HepG2 (cell line): ENCODE data around the gene COG8. TPM values are rescaled to one million over a fixed set of nuclear protein-coding genes. Genes with fewer than 3 reads are reported as not detected.

Experiments
- ARNT ChIP-seq: fragments of 450-650 bp; IDR thresholded peaks from 2 replicates; pipeline ENCODE4 v1.6.1; 2017
- ARNTL ChIP-seq: sonication (generic); formaldehyde crosslinking; IDR thresholded peaks from 2 replicates; pipeline ENCODE4 v1.4.0; 2020; ENCODE audit warnings: mild to moderate bottlenecking, missing genetic modification reagents
- FOXK1 ChIP-seq: sonication (generic); formaldehyde crosslinking; IDR thresholded peaks from 2 replicates; pipeline ENCODE4 v1.4.0; 2020; ENCODE audit warnings: low read depth, missing genetic modification reagents, borderline replicate concordance
- GABPB1 ChIP-seq: IDR thresholded peaks from 2 replicates; pipeline ENCODE4 v1.6.1; 2016; ENCODE audit warnings: mild to moderate bottlenecking, missing genetic modification reagents, moderate library complexity, missing compliant biosample characterization
- HOXA5 ChIP-seq: sonication (generic); formaldehyde crosslinking; IDR thresholded peaks from 2 replicates; pipeline ENCODE4 v1.4.0; 2020; ENCODE audit warnings: missing genetic modification reagents
- HOXD1 ChIP-seq: sonication (generic); formaldehyde crosslinking; IDR thresholded peaks from 2 replicates; pipeline ENCODE4 v1.5.0; 2020; ENCODE audit warnings: missing genetic modification reagents
- IRF2 ChIP-seq: IDR thresholded peaks from 2 replicates; pipeline ENCODE4 v1.6.1; 2018; ENCODE audit warnings: missing genetic modification reagents, missing compliant biosample characterization
- KAT8 ChIP-seq: IDR thresholded peaks from 2 replicates; pipeline ENCODE4 v1.6.1; 2016; ENCODE audit warnings: missing genetic modification reagents, missing compliant biosample characterization
- KDM3A ChIP-seq: IDR thresholded peaks from 2 replicates; pipeline ENCODE4 v1.6.1; 2018; ENCODE audit warnings: low read depth, missing compliant biosample characterization
- NCOA2 ChIP-seq: sonication (generic); formaldehyde crosslinking; IDR thresholded peaks from 2 replicates; pipeline ENCODE4 v1.8.0; 2022; ENCODE audit warnings: inconsistent platforms
- ONECUT2 ChIP-seq: sonication (generic); formaldehyde crosslinking; IDR thresholded peaks from 2 replicates; pipeline ENCODE4 v1.4.0; 2020; ENCODE audit warnings: missing genetic modification reagents
- PAX8 ChIP-seq: sonication (generic); formaldehyde crosslinking; IDR thresholded peaks from 2 replicates; pipeline ENCODE4 v1.8.0; 2022; ENCODE audit warnings: mild to moderate bottlenecking, missing genetic modification reagents, borderline replicate concordance
- ZC3H4 ChIP-seq: sonication (generic); formaldehyde crosslinking; IDR thresholded peaks from 2 replicates; pipeline ENCODE4 v1.4.0; 2020; ENCODE audit warnings: missing genetic modification reagents, borderline replicate concordance
- ZFP82 ChIP-seq: sonication (generic); formaldehyde crosslinking; IDR thresholded peaks from 2 replicates; pipeline ENCODE4 v1.5.1; 2020; ENCODE audit warnings: mild to moderate bottlenecking, missing genetic modification reagents, borderline replicate concordance
- ZNF629 ChIP-seq: sonication (generic); formaldehyde crosslinking; conservative IDR thresholded peaks from 2 replicates; pipeline ENCODE4 v1.5.0; 2020; ENCODE audit warnings: missing genetic modification reagents
- ZNF747 ChIP-seq: sonication (generic); formaldehyde crosslinking; IDR thresholded peaks from 2 replicates; pipeline ENCODE4 v1.8.1; 2023; ENCODE audit warnings: missing genetic modification reagents, mild to moderate bottlenecking, borderline replicate concordance
- ZNF790 ChIP-seq: sonication (generic); formaldehyde crosslinking; IDR thresholded peaks from 2 replicates; pipeline ENCODE4 v1.8.0; 2022; ENCODE audit warnings: missing genetic modification reagents, mild to moderate bottlenecking, borderline replicate concordance
- ZNF878 ChIP-seq: sonication (generic); formaldehyde crosslinking; IDR thresholded peaks from 2 replicates; pipeline ENCODE4 v1.8.1; 2023; ENCODE audit warnings: mild to moderate bottlenecking, missing genetic modification reagents, moderate library complexity
- ZSCAN12 ChIP-seq: sonication (generic); formaldehyde crosslinking; IDR thresholded peaks from 2 replicates; pipeline ENCODE4 v1.9.0; 2021; ENCODE audit warnings: mild to moderate bottlenecking, missing genetic modification reagents
- polyA plus RNA-seq, 8 experiments: library from polyadenylated mRNA; depleted of rRNA in 3 of 8; stranded (reverse) in 7 of 8; unstranded in 1 of 8; fragments of >200 nt; fragmentation: Illumina TruSeq in 4 of 8; extraction: Trizol in 4 of 8; gene quantifications; 2 replicates each; pipeline versions ENCODE4 v1.2.1 to v1.2.3, GENCODE V29; 2011 to 2016; ENCODE audit warnings: low read depth in 4 of 8, missing spikeins in 1 of 8, mixed read lengths in 1 of 8; ENCODE audit not compliant: insufficient read depth in 1 of 8
- total RNA-seq, 5 experiments: library from RNA; depleted of rRNA; stranded (reverse); fragments of >200 nt; fragmentation: Illumina TruSeq; extraction: Trizol; gene quantifications; 2 replicates each; pipeline ENCODE4 v1.2.3, GENCODE V29; 2016; ENCODE audit warnings: low read depth in 1 of 5
- TF ChIP-seq, protein P1 (sequence below): sonication (generic); formaldehyde crosslinking; IDR thresholded peaks from 2 replicates; pipeline ENCODE4 v1.5.0; 2020; ENCODE audit warnings: missing genetic modification reagents
- TF ChIP-seq, protein P2 (sequence below): sonication (generic); formaldehyde crosslinking; IDR thresholded peaks from 2 replicates; pipeline ENCODE4 v1.9.0; 2021; ENCODE audit warnings: missing genetic modification reagents, borderline replicate concordance
- TF ChIP-seq, protein P3 (sequence below): sonication (generic); formaldehyde crosslinking; IDR thresholded peaks from 2 replicates; pipeline ENCODE4 v1.8.0; 2022; ENCODE audit warnings: missing genetic modification reagents, mild to moderate bottlenecking, borderline replicate concordance
- TF ChIP-seq, protein P4 (sequence below): sonication (generic); formaldehyde crosslinking; IDR thresholded peaks from 2 replicates; pipeline ENCODE4 v1.8.0; 2022; ENCODE audit warnings: low read depth, missing genetic modification reagents
- TF ChIP-seq, protein P5 (sequence below): sonication (generic); formaldehyde crosslinking; IDR thresholded peaks from 2 replicates; pipeline ENCODE4 v1.4.0; 2020; ENCODE audit warnings: missing genetic modification reagents, mild to moderate bottlenecking, borderline replicate concordance

Gene COG8
- total and polyA plus RNA-seq, 2 of the 13 experiments (the other 11 are each of a cell fraction or from before 2014, with no cell fraction given): 45.5 to 52.1 TPM

DNA sequence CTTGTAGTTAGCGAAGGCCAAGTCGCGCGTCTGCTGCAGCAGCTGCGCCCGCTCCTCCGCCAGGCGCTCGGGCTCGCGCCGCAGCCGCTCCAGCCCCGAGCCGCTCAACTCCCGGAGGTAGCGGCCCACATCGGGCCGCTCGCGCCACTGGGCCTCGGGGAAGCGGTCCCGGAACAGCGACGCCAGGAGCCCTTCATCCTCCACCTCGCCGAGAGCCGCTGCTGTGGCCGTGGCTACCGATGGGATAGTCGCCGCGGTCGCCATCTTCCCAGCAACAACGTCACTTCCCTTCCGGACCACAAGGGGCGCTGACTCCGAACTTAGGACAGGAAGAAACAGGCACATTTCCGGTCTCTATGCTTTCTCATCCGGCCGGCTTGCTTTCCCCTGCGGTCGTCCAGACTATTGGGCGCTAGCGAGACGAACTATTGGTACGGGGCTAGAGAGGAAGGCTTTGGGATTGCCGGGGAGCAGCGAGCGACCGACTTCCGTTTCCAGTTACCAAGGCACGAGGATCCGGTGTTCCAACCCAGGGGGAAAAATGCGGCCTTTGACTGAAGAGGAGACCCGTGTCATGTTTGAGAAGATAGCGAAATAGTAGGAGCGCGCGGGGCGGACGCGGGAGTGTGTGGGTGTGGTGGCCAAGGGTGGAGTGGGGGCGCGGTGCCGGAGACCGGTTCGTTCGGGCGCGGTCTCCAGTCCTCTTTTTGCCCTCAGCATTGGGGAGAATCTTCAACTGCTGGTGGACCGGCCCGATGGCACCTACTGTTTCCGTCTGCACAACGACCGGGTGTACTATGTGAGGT, at the start of gene COG8, which contains the start of gene NIP7 (continued):
- TF ChIP-seq, protein P1, sequence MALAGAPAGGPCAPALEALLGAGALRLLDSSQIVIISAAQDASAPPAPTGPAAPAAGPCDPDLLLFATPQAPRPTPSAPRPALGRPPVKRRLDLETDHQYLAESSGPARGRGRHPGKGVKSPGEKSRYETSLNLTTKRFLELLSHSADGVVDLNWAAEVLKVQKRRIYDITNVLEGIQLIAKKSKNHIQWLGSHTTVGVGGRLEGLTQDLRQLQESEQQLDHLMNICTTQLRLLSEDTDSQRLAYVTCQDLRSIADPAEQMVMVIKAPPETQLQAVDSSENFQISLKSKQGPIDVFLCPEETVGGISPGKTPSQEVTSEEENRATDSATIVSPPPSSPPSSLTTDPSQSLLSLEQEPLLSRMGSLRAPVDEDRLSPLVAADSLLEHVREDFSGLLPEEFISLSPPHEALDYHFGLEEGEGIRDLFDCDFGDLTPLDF (CRISPR knock-in tag): peak; percentile 69; the same call in 1 of the 2 replicates
- TF ChIP-seq ZNF629 (CRISPR knock-in tag): peak; percentile 70
- TF ChIP-seq ARNT: no peak
- TF ChIP-seq, protein P2, sequence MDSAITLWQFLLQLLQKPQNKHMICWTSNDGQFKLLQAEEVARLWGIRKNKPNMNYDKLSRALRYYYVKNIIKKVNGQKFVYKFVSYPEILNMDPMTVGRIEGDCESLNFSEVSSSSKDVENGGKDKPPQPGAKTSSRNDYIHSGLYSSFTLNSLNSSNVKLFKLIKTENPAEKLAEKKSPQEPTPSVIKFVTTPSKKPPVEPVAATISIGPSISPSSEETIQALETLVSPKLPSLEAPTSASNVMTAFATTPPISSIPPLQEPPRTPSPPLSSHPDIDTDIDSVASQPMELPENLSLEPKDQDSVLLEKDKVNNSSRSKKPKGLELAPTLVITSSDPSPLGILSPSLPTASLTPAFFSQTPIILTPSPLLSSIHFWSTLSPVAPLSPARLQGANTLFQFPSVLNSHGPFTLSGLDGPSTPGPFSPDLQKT (CRISPR knock-in tag): peak; percentile 70; the same call in 1 of the 2 replicates
- TF ChIP-seq FOXK1 (CRISPR knock-in tag): peak; percentile 96
- peak; percentile 83; the same call in 1 of the 2 replicates for TF ChIP-seq ZNF747 (CRISPR knock-in tag)
- TF ChIP-seq, protein P3, sequence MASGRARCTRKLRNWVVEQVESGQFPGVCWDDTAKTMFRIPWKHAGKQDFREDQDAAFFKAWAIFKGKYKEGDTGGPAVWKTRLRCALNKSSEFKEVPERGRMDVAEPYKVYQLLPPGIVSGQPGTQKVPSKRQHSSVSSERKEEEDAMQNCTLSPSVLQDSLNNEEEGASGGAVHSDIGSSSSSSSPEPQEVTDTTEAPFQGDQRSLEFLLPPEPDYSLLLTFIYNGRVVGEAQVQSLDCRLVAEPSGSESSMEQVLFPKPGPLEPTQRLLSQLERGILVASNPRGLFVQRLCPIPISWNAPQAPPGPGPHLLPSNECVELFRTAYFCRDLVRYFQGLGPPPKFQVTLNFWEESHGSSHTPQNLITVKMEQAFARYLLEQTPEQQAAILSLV (CRISPR knock-in tag): peak; percentile 51; the same call in 1 of the 2 replicates
- 0 out of 2 replicates have a peak, but pooled peaks have one; percentile 70 for TF ChIP-seq ZSCAN12 (CRISPR knock-in tag)
- peak; percentile 83 for TF ChIP-seq KDM3A (CRISPR knock-in tag)
- TF ChIP-seq HOXA5 (CRISPR knock-in tag): peak; percentile 85
- TF ChIP-seq ZC3H4: no peak
- TF ChIP-seq PAX8 (CRISPR knock-in tag): 0 out of 2 replicates have a peak, but pooled peaks have one; percentile 75
- TF ChIP-seq ZNF878: peak; percentile 90
- peak; percentile 98 for TF ChIP-seq GABPB1 (CRISPR knock-in tag)
- TF ChIP-seq ARNTL (CRISPR knock-in tag): peak; percentile 77
- peak; percentile 98 for TF ChIP-seq KAT8 (CRISPR knock-in tag)
- peak; percentile 98 for TF ChIP-seq IRF2
- peak; percentile 64; the same call in 1 of the 2 replicates for TF ChIP-seq HOXD1
- no peak; the same call in none of the 2 replicates for TF ChIP-seq NCOA2 (CRISPR knock-in tag)
- peak; percentile 25; the same call in 1 of the 2 replicates for TF ChIP-seq ONECUT2
- TF ChIP-seq, protein P4, sequence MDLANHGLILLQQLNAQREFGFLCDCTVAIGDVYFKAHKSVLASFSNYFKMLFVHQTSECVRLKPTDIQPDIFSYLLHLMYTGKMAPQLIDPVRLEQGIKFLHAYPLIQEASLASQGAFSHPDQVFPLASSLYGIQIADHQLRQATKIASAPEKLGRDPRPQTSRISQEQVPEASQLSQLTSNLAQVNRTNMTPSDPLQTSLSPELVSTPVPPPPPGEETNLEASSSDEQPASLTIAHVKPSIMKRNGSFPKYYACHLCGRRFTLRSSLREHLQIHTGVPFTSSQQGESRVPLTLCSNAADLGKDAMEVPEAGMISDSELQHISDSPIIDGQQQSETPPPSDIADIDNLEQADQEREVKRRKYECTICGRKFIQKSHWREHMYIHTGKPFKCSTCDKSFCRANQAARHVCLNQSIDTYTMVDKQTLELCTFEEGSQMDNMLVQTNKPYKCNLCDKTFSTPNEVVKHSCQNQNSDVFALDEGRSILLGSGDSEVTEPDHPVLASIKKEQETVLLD (CRISPR knock-in tag): peak; percentile 85
- no peak for TF ChIP-seq ZNF790 (CRISPR knock-in tag)
- TF ChIP-seq ZFP82 (CRISPR knock-in tag): peak; percentile 94; the same call in 1 of the 2 replicates
- TF ChIP-seq, protein P5, sequence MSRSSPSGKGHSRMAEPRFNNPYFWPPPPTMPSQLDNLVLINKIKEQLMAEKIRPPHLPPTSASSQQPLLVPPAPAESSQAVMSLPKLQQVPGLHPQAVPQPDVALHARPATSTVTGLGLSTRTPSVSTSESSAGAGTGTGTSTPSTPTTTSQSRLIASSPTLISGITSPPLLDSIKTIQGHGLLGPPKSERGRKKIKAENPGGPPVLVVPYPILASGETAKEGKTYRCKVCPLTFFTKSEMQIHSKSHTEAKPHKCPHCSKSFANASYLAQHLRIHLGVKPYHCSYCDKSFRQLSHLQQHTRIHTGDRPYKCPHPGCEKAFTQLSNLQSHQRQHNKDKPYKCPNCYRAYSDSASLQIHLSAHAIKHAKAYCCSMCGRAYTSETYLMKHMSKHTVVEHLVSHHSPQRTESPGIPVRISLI (CRISPR knock-in tag): peak; percentile 57; the same call in 1 of the 2 replicates
